Fibroblast of skin of left quadriceps (primary cell): Measurements from ENCODE around the gene CREBBP.
"Not testable (repeated sequence)": the region's sequence is repeated elsewhere in the genome, so short reads cannot be mapped to it uniquely, and the experiment has no call there.

ENCODE experiments used
- DNase-seq, 2 experiments: peaks; one replicate each; pipeline ENCODE4 v3.0.0-alpha.2; 2013; ENCODE audit warnings: low read depth in 2 of 2

CREBBP gene

GRCh38 chr16:3880623-3881498, at the start of gene CREBBP:
CREBBP (minus strand) TSS chr16:3880713; CDS start chr16:3879916, 797 bp downstream.
- peak; percentile 79 for DNase-seq

- not testable (repeated sequence) for DNase-seq
Observed at GRCh38 chr16:3927147-3927546, 46.6 kb upstream of the CREBBP start.

GRCh38 chr16:3924763-3925162, 44.2 kb upstream of the CREBBP start:
- no peak for DNase-seq

- no peak for DNase-seq
Observed at GRCh38 chr16:3922241-3922640, 41.7 kb upstream of the CREBBP start.

- DNase-seq, result no peak
Observed at GRCh38 chr16:3920206-3920605, 39.7 kb upstream of the CREBBP start.

- DNase-seq, result no peak
Observed at GRCh38 chr16:3919413-3919812, 38.9 kb upstream of the CREBBP start.

- no peak for DNase-seq
Observed at GRCh38 chr16:3915426-3916260, 35.1 kb upstream of the CREBBP start.

GRCh38 chr16:3912897-3913296, 32.4 kb upstream of the CREBBP start:
- no peak for DNase-seq

GRCh38 chr16:3912373-3912772, 31.9 kb upstream of the CREBBP start:
- no peak for DNase-seq

GRCh38 chr16:3911741-3912140, 31.2 kb upstream of the CREBBP start:
- DNase-seq, result not testable (repeated sequence)

- DNase-seq, result no peak
Observed at GRCh38 chr16:3909791-3910583, 29.5 kb upstream of the CREBBP start.

- no peak for DNase-seq
Observed at GRCh38 chr16:3908951-3909437, 28.5 kb upstream of the CREBBP start.

GRCh38 chr16:3907586-3907985, 27.1 kb upstream of the CREBBP start:
- DNase-seq, result no peak

GRCh38 chr16:3906363-3906762, 25.9 kb upstream of the CREBBP start:
- DNase-seq, result no peak

- no peak for DNase-seq
Observed at GRCh38 chr16:3904875-3905274, 24.4 kb upstream of the CREBBP start.

- no peak for DNase-seq
Observed at GRCh38 chr16:3890091-3890490, 9.6 kb upstream of the CREBBP start.

- no peak for DNase-seq
Observed at GRCh38 chr16:3889059-3889458, 8.5 kb upstream of the CREBBP start.

- DNase-seq, result not testable (repeated sequence)
Observed at GRCh38 chr16:3885999-3886398, 5.5 kb upstream of the CREBBP start.

- no peak for DNase-seq
Observed at GRCh38 chr16:3884398-3884797, 3.9 kb upstream of the CREBBP start.

- DNase-seq, result no peak
Observed at GRCh38 chr16:3882531-3882930, 2.0 kb upstream of the CREBBP start.

GRCh38 chr16:3881499-3881990, 1.0 kb upstream of the CREBBP start:
- DNase-seq, result no peak
